PC-9 (cell line): ENCODE data around the gene MID2. TPM values are rescaled to one million over a fixed set of nuclear protein-coding genes. Genes with fewer than 3 reads are reported as not detected.

Source experiments
- BruUV-seq: library from RNA; stranded (reverse); fragments of 400-500 nt; replicated peaks from 2 replicates; lab custom pipeline; 2021; lab: Mats Ljungman, UMichigan
- CTCF ChIA-PET: fragments of 300-600 bp; sonication (Branson Sonifier 250); formaldehyde crosslinking; loops from one replicate; lab custom pipeline; 2022; ENCODE audit warnings: antibody characterized with exemption; lab: Charles Lee
- POLR2A ChIA-PET: fragments of 300-600 bp; sonication (Branson Sonifier 250); formaldehyde crosslinking; loops from one replicate; lab custom pipeline; 2022; ENCODE audit warnings: antibody characterized with exemption; ENCODE audit not compliant: unreplicated experiment; lab: Charles Lee
- DNase-seq, 2 experiments: peaks; one replicate each; pipeline versions ENCODE4 v3.0.0 to v3.0.0-alpha.2; 2015 to 2022; ENCODE audit warnings: mixed read lengths in 1 of 2
- H2AFZ ChIP-seq: fragments of 200-600 bp; sonication (generic); 2 replicates; pipeline ENCODE4 v1.8.1; 2017; ENCODE audit warnings: antibody characterized with exemption
- H3F3A ChIP-seq: fragments of 200-600 bp; sonication (generic); 2 replicates; pipeline ENCODE4 v1.8.1; 2017; ENCODE audit warnings: antibody characterized with exemption, mild to moderate bottlenecking, low read depth; ENCODE audit not compliant: insufficient read depth
- H3K27ac ChIP-seq: fragments of 200-600 bp; sonication (generic); 2 replicates; pipeline ENCODE4 v1.6.1; 2016; ENCODE audit warnings: mixed run types
- H3K27me3 ChIP-seq: fragments of 200-600 bp; sonication (generic); 2 replicates; pipeline ENCODE4 v1.6.1; 2016; ENCODE audit warnings: low read depth, mixed run types; ENCODE audit not compliant: insufficient read depth
- H3K36me3 ChIP-seq: fragments of 200-600 bp; sonication (generic); 2 replicates; pipeline ENCODE4 v1.6.1; 2016; ENCODE audit warnings: low read depth, mixed run types
- H3K4me1 ChIP-seq: fragments of 200-600 bp; sonication (generic); replicated peaks from 2 replicates; pipeline ENCODE4 v1.6.1; 2016; ENCODE audit warnings: mixed run types; ENCODE audit not compliant: insufficient read depth
- H3K4me2 ChIP-seq: fragments of 200-600 bp; sonication (generic); 2 replicates; pipeline ENCODE4 v1.6.1; 2017; ENCODE audit warnings: mixed run types
- H3K4me3 ChIP-seq: fragments of 200-600 bp; sonication (generic); 2 replicates; pipeline ENCODE4 v1.6.1; 2016; ENCODE audit warnings: mixed run types
- H3K79me2 ChIP-seq: fragments of 200-600 bp; sonication (generic); 2 replicates; pipeline ENCODE4 v1.6.1; 2017; ENCODE audit warnings: low read depth, mixed run types
- H3K9me2 ChIP-seq: fragments of 200-600 bp; sonication (generic); 2 replicates; pipeline ENCODE4 v1.8.1; 2017; ENCODE audit warnings: mild to moderate bottlenecking; ENCODE audit not compliant: insufficient read depth
- H3K9me3 ChIP-seq: fragments of 200-600 bp; sonication (generic); 2 replicates; pipeline ENCODE4 v1.8.1; 2016; ENCODE audit warnings: low read depth; ENCODE audit not compliant: insufficient read depth
- H4K20me1 ChIP-seq: fragments of 200-600 bp; sonication (generic); 2 replicates; pipeline ENCODE4 v1.8.1; 2017; ENCODE audit not compliant: insufficient read depth
- EZH2 ChIP-seq: fragments of 200-600 bp; sonication (generic); IDR thresholded peaks from 2 replicates; pipeline ENCODE4 v1.8.0; 2017; ENCODE audit warnings: antibody characterized with exemption, low read depth
- intact Hi-C: fragments of 100-400 bp; cut with micrococcal nuclease; formaldehyde crosslinking; loops from one replicate; pipeline ENCODE4 v1.10.0; 2022; ENCODE audit not compliant: unreplicated experiment
- total RNA-seq: library from RNA; stranded (reverse); gene quantifications from 2 replicates; pipeline ENCODE4 v1.2.3, GENCODE V29; 2021
- TF ChIP-seq, protein P1 (sequence below): fragments of 200-600 bp; sonication (generic); conservative IDR thresholded peaks from 2 replicates; pipeline ENCODE4 v1.6.1; 2017; ENCODE audit warnings: mixed run types, antibody characterized with exemption, mild to moderate bottlenecking, moderate library complexity

MID2 gene
- total RNA-seq, 1 experiment from 2014 or later, result 1.0 TPM

DNA sequence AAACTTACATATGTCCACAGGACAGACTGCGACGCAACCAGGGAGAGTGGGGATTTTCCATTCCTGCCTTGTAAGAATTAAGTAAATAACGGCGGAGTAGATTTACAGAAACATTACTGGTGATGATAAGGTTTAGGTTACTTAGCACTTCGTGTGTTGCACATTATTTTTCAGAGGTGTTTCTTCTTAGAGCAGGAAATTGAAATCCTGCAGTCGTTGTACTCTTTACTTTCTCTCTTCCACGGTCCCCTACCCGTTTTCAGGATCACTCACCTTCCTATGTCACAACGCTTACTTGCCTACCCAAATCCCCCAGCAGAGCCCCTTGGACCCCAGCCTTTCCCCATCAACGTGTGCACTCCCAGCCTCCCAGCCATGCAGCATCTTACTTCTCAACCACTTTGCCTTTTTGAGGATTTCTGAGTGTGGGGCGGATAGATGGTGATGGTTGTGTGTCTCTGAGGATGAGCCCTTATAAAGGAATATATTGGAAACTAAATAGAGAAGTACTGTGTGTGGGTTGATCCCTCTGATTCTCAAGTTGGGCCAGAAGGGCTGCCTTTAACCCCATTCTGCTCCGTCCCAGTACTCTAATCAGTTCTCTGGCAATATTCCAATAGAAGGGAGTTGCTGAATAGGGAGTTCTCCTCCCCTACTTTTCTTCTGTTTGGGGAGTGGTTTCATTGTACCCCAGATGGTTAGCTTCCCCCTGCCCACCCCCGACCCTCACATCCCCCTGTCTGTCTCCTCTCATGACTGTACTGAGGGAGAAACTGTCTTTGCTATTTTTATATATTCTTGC, 1.6 kb downstream of the MID2 start:
- H3K4me2 ChIP-seq, result peak overlapping the region; percentile 94
- intact Hi-C loops, result no loop called here
- ChIA-PET CTCF (no interaction called here), POLR2A (no interaction called here)
- no peaks in the 10 kb centered on the region for H4K20me1 ChIP-seq
- H3F3A ChIP-seq, result peaks cover 4% of the 10 kb centered on the region; the same call in 1 of the 2 replicates
- no TSS peak for BruUV-seq
- DNase-seq, result no peak
- H3K4me3 ChIP-seq, result peak overlapping the region; percentile 71; the same call in 1 of the 2 replicates
- no peaks in the 10 kb centered on the region for H3K9me3 ChIP-seq
- TF ChIP-seq, protein P1, sequence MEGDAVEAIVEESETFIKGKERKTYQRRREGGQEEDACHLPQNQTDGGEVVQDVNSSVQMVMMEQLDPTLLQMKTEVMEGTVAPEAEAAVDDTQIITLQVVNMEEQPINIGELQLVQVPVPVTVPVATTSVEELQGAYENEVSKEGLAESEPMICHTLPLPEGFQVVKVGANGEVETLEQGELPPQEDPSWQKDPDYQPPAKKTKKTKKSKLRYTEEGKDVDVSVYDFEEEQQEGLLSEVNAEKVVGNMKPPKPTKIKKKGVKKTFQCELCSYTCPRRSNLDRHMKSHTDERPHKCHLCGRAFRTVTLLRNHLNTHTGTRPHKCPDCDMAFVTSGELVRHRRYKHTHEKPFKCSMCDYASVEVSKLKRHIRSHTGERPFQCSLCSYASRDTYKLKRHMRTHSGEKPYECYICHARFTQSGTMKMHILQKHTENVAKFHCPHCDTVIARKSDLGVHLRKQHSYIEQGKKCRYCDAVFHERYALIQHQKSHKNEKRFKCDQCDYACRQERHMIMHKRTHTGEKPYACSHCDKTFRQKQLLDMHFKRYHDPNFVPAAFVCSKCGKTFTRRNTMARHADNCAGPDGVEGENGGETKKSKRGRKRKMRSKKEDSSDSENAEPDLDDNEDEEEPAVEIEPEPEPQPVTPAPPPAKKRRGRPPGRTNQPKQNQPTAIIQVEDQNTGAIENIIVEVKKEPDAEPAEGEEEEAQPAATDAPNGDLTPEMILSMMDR, result no peak
- TF ChIP-seq EZH2, result no peak
- no peaks in the 10 kb centered on the region for H3K9me2 ChIP-seq
- no peaks in the 10 kb centered on the region for H3K79me2 ChIP-seq
- H3K27ac ChIP-seq, result no peak overlapping the region
- H3K36me3 ChIP-seq, result no peaks in the 10 kb centered on the region
- peaks cover 30% of the 10 kb centered on the region for H3K4me1 ChIP-seq
- H2AFZ ChIP-seq, result peak overlapping the region; percentile 94
- H3K27me3 ChIP-seq, result no peaks in the 10 kb centered on the region

DNA sequence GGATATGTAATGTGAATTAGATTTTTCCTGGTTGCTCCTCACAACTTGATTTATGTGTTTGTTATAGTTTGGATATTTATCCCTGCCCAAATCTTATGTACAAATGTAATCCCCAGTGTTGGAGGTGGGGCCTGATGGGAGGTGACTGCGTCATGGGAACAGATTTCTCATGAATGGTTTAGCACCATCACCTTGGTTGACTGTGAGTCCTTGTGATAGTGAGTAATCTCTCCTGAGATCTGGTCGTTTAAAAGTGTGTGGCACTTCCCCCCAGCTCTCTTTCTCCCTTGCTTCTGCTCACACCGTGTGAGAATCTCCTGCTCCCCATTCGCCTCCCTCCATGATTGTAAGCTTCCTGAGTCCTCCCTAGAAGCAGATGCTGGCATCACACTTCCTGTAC, 2.2 kb downstream of the MID2 start:
- no TSS peak for BruUV-seq
- no peak for DNase-seq
- H3K27ac ChIP-seq, result no peak overlapping the region

DNA sequence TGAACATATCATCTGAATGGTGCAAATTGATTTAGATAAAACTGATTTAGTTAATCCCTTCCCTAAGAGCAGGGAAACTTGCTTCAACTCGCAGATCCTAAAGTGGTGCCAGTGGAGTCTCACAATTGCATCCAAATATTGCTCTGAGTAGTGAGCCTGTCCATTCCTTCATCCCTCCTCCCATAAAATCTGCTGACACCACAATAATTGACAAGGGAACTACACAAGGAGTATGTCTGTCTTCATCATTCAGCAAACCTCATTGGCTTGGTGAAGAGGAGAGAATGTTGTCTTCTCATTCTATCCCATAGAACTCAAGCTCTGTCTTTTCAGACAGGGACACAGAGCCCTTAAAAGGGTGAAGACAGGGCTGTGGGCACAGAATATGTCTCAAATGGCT, 4.2 kb downstream of the MID2 start:
- H3K9me2 ChIP-seq, result no peaks in the 10 kb centered on the region
- intact Hi-C loops, result no loop called here
- ChIA-PET POLR2A (no interaction called here), CTCF (interaction anchor here (0.5 kb wide), 1 partner anchor 29 kb away, joined by 5 read pairs; no protein-coding TSS in a partner anchor)
- H3K4me3 ChIP-seq, result no peak overlapping the region
- H3F3A ChIP-seq, result no peaks in the 10 kb centered on the region
- no peaks in the 10 kb centered on the region for H3K9me3 ChIP-seq
- H3K4me1 ChIP-seq, result peaks cover 12% of the 10 kb centered on the region; the same call in 1 of the 2 replicates
- H3K36me3 ChIP-seq, result no peaks in the 10 kb centered on the region
- no peak overlapping the region for H3K27ac ChIP-seq
- no peak for DNase-seq
- no peak for TF ChIP-seq EZH2
- TF ChIP-seq, protein P1, result no peak
- H2AFZ ChIP-seq, result no peak overlapping the region
- H3K27me3 ChIP-seq, result no peaks in the 10 kb centered on the region
- BruUV-seq, result no TSS peak
- no peak overlapping the region for H3K4me2 ChIP-seq
- no peaks in the 10 kb centered on the region for H3K79me2 ChIP-seq
- H4K20me1 ChIP-seq, result no peaks in the 10 kb centered on the region

More for the DNA sequence above, 2.2 kb downstream of the MID2 start:
- H4K20me1 ChIP-seq, result no peaks in the 10 kb centered on the region
- ChIA-PET POLR2A (no interaction called here), CTCF (no interaction called here)
- H3K27me3 ChIP-seq, result no peaks in the 10 kb centered on the region
- peaks cover 25% of the 10 kb centered on the region for H3K4me1 ChIP-seq
- no peak overlapping the region for H3K4me2 ChIP-seq
- H3K9me2 ChIP-seq, result no peaks in the 10 kb centered on the region
- H3K79me2 ChIP-seq, result no peaks in the 10 kb centered on the region
- H2AFZ ChIP-seq, result no peak overlapping the region
- no peak overlapping the region for H3K4me3 ChIP-seq
- no peaks in the 10 kb centered on the region for H3K36me3 ChIP-seq
- peaks cover 4% of the 10 kb centered on the region; the same call in 1 of the 2 replicates for H3F3A ChIP-seq
- intact Hi-C loops, result no loop called here
- TF ChIP-seq EZH2, result no peak
- TF ChIP-seq, protein P1, result no peak
- H3K9me3 ChIP-seq, result no peaks in the 10 kb centered on the region
